Astrocyte of the spinal cord (primary cell): ENCODE results near the gene VWA3A.
"Not testable (repeated sequence)": the region's sequence is repeated elsewhere in the genome, so short reads cannot be mapped to it uniquely, and the experiment has no call there.

Experiments
- DNase-seq: peaks from one replicate; pipeline ENCODE4 v3.0.0; 2011; ENCODE audit warnings: low read depth, low spot score
- H3K4me3 ChIP-seq: 2 replicates; pipeline ENCODE4 v1.5.1; 2011; ENCODE audit warnings: low read depth, mild to moderate bottlenecking, low read length, moderate library complexity
- in situ Hi-C: cut with HindIII; loops from 2 replicates; pipeline ENCODE4 v1.10.0; 2017; ENCODE audit warnings: low sequenced_read_pairs
- TF ChIP-seq, protein P1 (sequence below): IDR thresholded peaks from 2 replicates; pipeline ENCODE4 v1.5.1; 2012; ENCODE audit warnings: low read depth, mild to moderate bottlenecking, low read length, inconsistent platforms

Gene VWA3A

DNA sequence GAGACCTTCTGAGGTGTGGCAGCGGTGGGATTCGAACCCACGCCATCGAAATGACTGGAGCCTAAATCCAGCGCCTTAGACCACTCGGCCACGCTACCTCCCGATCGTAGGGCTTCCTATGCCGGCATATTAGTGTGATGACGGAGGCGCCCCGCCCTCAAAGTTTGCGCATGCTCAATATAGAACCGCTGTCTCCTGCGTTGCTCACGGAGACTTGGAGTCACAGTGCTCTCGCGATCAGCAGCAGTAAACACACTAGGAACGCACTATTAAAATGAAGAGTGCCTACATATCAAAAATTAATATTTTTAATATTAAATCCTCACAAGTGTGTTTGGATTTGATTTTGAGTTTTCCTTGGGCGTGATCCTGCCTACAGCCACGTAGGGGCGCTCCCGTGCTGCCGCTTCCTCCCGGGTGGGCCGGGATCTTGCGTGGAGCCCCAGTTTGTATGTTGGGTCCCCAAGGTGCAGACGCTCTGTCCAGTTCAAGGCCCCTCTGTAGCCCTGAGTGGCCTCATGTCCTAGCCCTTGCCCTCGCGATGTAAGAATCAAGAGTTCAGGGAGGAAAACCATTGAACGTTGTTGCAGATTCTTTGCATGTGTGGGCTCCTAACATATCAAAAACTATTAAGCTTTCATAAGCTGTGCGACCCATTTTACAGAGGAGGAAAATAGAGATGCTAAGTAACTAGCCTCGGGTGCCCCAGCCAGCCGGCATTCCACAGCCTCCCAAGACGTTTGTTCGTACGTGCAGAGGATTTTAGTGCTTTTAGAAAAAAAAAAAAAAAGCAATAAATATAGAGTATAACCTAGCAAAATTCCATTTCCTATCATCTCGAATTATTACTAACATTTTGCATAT is 103.6 kb downstream of the VWA3A start:
- H3K4me3 ChIP-seq, result peak overlapping the region; percentile 60
- TF ChIP-seq, protein P1, sequence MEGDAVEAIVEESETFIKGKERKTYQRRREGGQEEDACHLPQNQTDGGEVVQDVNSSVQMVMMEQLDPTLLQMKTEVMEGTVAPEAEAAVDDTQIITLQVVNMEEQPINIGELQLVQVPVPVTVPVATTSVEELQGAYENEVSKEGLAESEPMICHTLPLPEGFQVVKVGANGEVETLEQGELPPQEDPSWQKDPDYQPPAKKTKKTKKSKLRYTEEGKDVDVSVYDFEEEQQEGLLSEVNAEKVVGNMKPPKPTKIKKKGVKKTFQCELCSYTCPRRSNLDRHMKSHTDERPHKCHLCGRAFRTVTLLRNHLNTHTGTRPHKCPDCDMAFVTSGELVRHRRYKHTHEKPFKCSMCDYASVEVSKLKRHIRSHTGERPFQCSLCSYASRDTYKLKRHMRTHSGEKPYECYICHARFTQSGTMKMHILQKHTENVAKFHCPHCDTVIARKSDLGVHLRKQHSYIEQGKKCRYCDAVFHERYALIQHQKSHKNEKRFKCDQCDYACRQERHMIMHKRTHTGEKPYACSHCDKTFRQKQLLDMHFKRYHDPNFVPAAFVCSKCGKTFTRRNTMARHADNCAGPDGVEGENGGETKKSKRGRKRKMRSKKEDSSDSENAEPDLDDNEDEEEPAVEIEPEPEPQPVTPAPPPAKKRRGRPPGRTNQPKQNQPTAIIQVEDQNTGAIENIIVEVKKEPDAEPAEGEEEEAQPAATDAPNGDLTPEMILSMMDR, result peak; percentile 90
- peak; percentile 91 for DNase-seq
- in situ Hi-C loops, result no loop called here

DNA sequence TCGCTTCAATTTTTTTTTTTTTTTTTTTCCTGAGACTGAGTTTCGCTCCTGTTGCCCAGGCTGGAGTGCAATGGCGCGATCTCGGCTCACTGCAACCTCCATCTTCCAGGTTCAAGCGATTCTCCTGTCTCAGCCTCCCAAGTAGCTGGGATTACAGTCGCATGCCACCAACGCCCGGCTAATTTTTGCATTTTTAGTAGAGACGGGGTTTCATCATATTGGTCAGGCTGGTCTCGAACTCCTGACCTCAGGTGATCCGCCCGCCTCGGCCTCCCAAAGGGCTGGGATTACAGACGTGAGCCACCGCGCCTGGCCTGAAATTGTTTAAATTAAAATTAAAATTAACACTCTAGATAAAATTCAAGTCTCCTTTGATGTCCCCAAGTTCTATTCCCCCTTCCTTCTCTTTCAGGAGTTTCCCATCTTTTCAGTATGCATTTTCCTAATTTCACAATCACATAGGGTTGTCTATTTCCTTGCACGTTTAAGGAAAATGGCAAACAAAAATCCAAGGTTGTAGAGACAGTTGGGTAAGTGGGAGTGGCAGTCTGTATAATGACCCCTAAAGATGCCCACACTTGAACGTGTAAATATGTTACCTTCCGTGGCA is 104.3 kb downstream of the VWA3A start:
- H3K4me3 ChIP-seq, in situ Hi-C loops: not testable (repeated sequence)

DNA sequence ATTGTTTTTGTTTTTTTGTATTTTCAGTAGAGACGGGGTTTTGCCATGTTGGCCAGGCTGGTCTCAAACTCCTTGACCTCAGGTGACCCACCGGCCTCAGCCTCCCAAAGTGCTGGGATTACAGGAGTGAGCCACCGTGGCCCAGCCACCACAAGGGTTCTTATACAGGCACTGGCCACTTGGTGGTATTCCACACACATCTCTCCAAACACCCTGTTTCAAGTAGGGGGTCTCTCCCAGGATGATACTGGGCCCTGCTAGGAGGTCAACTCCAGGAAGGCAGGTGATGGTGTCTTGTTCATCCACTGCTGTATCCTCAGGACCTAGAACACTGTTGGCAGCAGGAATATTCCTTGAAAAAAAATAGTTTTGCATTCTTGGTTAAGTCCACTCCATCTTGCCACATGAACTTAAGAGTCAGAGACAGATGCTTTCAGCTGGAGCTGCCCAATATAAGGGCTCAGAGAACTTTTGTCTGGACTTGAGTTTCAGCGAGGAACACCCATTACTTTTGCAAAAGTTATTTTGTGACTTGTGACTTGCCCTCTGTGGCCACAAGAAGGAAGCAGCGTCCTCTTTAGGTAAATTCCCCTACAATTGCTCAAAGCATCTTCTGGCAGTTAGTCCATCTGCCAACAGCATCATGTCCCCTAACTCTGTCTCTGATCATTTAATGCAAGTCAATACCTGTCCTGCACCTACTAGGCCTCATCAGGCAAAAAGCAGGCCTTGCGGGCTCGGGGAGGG is 106.4 kb downstream of the VWA3A start:
- TF ChIP-seq, protein P1, result peak; percentile 6
- in situ Hi-C loops, result no loop called here
- DNase-seq, result no peak
- no peak overlapping the region for H3K4me3 ChIP-seq

More for the DNA sequence above, 104.3 kb downstream of the VWA3A start:
- not testable (repeated sequence) for DNase-seq

DNA sequence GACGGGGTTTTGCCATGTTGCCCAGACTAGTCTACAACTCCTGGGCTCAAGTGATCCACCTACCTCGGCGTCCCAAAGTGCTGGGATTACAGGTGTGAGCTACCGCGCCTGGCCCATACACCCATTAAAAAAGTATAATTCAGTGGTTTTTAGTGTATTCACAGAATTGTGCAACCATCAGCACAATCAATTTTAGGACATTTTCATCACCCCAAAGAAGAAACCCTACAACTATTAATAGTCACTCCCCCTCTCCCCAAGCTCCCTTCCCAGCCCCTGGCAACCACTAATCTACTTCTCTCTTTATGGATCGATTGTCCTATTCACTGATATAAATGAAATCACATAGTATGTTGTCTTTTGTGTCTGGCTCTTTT is 109.9 kb downstream of the VWA3A start:
- H3K4me3 ChIP-seq, result no peak overlapping the region
- no peak for DNase-seq
- in situ Hi-C loops, result no loop called here
- TF ChIP-seq, protein P1, result no peak

DNA sequence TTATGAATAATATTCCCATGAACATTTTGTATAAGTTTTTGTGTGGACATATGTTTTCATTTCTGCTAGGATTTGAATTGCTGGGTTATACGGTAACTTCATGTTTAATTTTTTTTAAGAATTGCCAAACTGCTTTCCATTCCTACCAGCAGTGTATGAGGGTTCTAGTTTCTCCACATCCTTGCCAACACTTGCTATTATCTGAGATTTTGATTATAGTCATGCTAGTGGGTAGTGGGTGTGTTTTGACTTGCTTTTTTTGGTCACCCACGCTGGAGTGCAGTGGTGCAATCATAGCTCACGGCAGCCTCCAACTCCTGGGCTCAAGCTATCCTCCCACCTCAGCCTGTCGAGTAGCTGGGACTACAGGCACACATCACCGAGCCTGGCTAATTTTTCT is 110.8 kb downstream of the VWA3A start:
- in situ Hi-C loops, result no loop called here
- H3K4me3 ChIP-seq, result no peak overlapping the region
- no peak for DNase-seq

DNA sequence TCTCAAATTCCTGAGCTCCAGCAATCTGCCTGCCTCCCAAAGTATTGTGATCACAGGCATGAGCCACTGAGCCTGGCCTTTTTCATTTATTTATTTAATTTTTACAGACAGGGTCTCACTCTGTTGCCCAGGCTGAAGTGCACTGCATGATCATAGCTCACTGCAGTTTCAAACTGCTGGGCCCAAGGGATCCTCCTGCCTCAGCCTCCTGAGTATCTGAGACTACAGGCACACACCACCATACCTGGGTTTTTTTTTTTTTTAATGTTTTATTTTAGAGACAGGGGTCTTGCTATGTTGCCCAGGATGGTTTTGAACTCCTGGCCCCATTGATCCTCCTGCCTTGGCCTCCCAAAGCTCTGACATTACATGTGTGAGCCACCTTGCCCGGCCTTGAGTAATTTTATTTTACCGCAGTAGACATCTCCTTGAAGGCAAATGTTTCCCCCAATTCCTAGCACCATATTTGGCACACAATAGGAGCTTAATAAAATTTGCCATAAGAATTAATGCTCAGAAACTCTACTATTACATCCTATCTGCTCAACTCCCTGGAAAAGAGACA is 111.8 kb downstream of the VWA3A start:
- in situ Hi-C loops, result no loop called here
- no peak for DNase-seq
- no peak overlapping the region for H3K4me3 ChIP-seq
- TF ChIP-seq, protein P1, result no peak

More for the DNA sequence above, 110.8 kb downstream of the VWA3A start:
- TF ChIP-seq, protein P1, result no peak
